ENCODE results near the gene NRXN3. TPM values are rescaled to one million over a fixed set of nuclear protein-coding genes. Genes with fewer than 3 reads are reported as not detected.

NRXN3 gene
- polyA plus RNA-seq, 1 experiment, result 7.0 TPM

- ChIA-PET CTCF (interaction anchor here (1.6 kb wide), 1 partner anchor 23 kb away, joined by 3 read pairs; no protein-coding TSS in a partner anchor), POLR2A (no interaction called here)
- H3K27me3 ChIP-seq (ENCODE audit: control insufficient read depth, insufficient read depth, low read length), result no peaks in the 10 kb centered on the region
- no peak overlapping the region for H3K4me3 ChIP-seq (ENCODE audit: low read depth, low read length)
- no peak for DNase-seq (ENCODE audit: low read depth)
- H3K36me3 ChIP-seq (ENCODE audit: control insufficient read depth, insufficient read depth, low read length), result no peaks in the 10 kb centered on the region
- no peak for TF ChIP-seq CTCF (IDR thresholded peaks at IDR 0.05; ENCODE audit: insufficient read depth, low read depth, low read length)
Measured at GRCh38 chr14:78834766-78835451, 664.7 kb downstream of the NRXN3 start.

GRCh38 chr14:78835909-78836308, 665.7 kb downstream of the NRXN3 start:
- CTCF ChIA-PET, result no interaction called here

GRCh38 chr14:78836777-78837176, 666.6 kb downstream of the NRXN3 start:
- no peak overlapping the region for H3K4me3 ChIP-seq (ENCODE audit: low read depth, low read length)
- no peak for DNase-seq (ENCODE audit: low read depth)
- peak; percentile 50; the same call in 1 of the 2 replicates for TF ChIP-seq CTCF (IDR thresholded peaks at IDR 0.05; ENCODE audit: insufficient read depth, low read depth, low read length)
- ChIA-PET POLR2A (no interaction called here), CTCF (no interaction called here)
- H3K36me3 ChIP-seq (ENCODE audit: control insufficient read depth, insufficient read depth, low read length), result no peaks in the 10 kb centered on the region
- H3K27me3 ChIP-seq (ENCODE audit: control insufficient read depth, insufficient read depth, low read length), result no peaks in the 10 kb centered on the region

More at GRCh38 chr14:78835909-78836308, 665.7 kb downstream of the NRXN3 start:
- no peaks in the 10 kb centered on the region for H3K27me3 ChIP-seq (ENCODE audit: control insufficient read depth, insufficient read depth, low read length)
- DNase-seq (ENCODE audit: low read depth), result no peak
- POLR2A ChIA-PET, result no interaction called here
- no peak for TF ChIP-seq CTCF (IDR thresholded peaks at IDR 0.05; ENCODE audit: insufficient read depth, low read depth, low read length)
- H3K4me3 ChIP-seq (ENCODE audit: low read depth, low read length), result no peak overlapping the region
- H3K36me3 ChIP-seq (ENCODE audit: control insufficient read depth, insufficient read depth, low read length), result no peaks in the 10 kb centered on the region

- no peak overlapping the region for H3K4me3 ChIP-seq (ENCODE audit: low read depth, low read length)
- TF ChIP-seq CTCF (IDR thresholded peaks at IDR 0.05; ENCODE audit: insufficient read depth, low read depth, low read length), result no peak
- ChIA-PET POLR2A (no interaction called here), CTCF (no interaction called here)
- H3K36me3 ChIP-seq (ENCODE audit: control insufficient read depth, insufficient read depth, low read length), result no peaks in the 10 kb centered on the region
- H3K27me3 ChIP-seq (ENCODE audit: control insufficient read depth, insufficient read depth, low read length), result no peaks in the 10 kb centered on the region
- no peak for DNase-seq (ENCODE audit: low read depth)
Measured at GRCh38 chr14:78838959-78839358, 668.8 kb downstream of the NRXN3 start.

GRCh38 chr14:78840898-78841297, 670.7 kb downstream of the NRXN3 start:
- CTCF ChIA-PET, result no interaction called here

More at GRCh38 chr14:78840898-78841297, 670.7 kb downstream of the NRXN3 start:
- Histone ChIP-seq H3K36me3 (ENCODE audit: control insufficient read depth, insufficient read depth, low read length) (no peaks in the 10 kb centered on the region), H3K4me3 (ENCODE audit: low read depth, low read length) (no peak overlapping the region), H3K27me3 (ENCODE audit: control insufficient read depth, insufficient read depth, low read length) (no peaks in the 10 kb centered on the region)
- DNase-seq (ENCODE audit: low read depth), result no peak
- POLR2A ChIA-PET, result no interaction called here
- TF ChIP-seq CTCF (IDR thresholded peaks at IDR 0.05; ENCODE audit: insufficient read depth, low read depth, low read length), result no peak

Measured in BJ (cell line).